A549 (cell line): ENCODE results near the gene MAGI1.

Source experiments
- BHLHE40 ChIP-seq: IDR thresholded peaks from 2 replicates; pipeline ENCODE4 v1.6.1; 2012; ENCODE audit warnings: low read depth, low read length, inconsistent platforms
- CTCF ChIP-seq: fragments of >200 bp; sonication (Bioruptor Twin); formaldehyde crosslinking; IDR thresholded peaks from 3 replicates; pipeline ENCODE4 v1.5.1; 2016
- EP300 ChIP-seq, 2 experiments: fragments of >200 bp; sonication (Bioruptor Twin); formaldehyde crosslinking; IDR thresholded peaks; 2 replicates in 1 of 2; 3 replicates in 1 of 2; pipeline ENCODE4 v1.6.1; 2016 to 2017
- FOSB ChIP-seq: fragments of 250-450 bp; sonication (Bioruptor Pico); IDR thresholded peaks from 2 replicates; pipeline ENCODE4 v1.5.0; 2020; ENCODE audit warnings: mild to moderate bottlenecking, moderate library complexity
- MAFK ChIP-seq: fragments of 450-650 bp; IDR thresholded peaks from 2 replicates; pipeline ENCODE4 v1.6.1; 2014; ENCODE audit not compliant: partially characterized antibody
- RFX5 ChIP-seq: fragments of 450-650 bp; IDR thresholded peaks from 2 replicates; pipeline ENCODE4 v1.7.1; 2014; ENCODE audit warnings: antibody characterized with exemption, mild to moderate bottlenecking, moderate library complexity
- RNF2 ChIP-seq: fragments of 200-600 bp; sonication (generic); IDR thresholded peaks from 2 replicates; pipeline ENCODE4 v1.6.1; 2016; ENCODE audit warnings: low read depth, mild to moderate bottlenecking, antibody characterized with exemption, moderate library complexity, borderline replicate concordance
- SMC3 ChIP-seq: fragments of >200 bp; sonication (Bioruptor Twin); formaldehyde crosslinking; IDR thresholded peaks from 3 replicates; pipeline ENCODE4 v1.6.1; 2018; ENCODE audit warnings: inconsistent platforms
- TF ChIP-seq, protein P1 (sequence below): IDR thresholded peaks from 2 replicates; pipeline ENCODE4 v1.6.1; 2012
- TF ChIP-seq, protein P2 (sequence below): IDR thresholded peaks from 2 replicates; pipeline ENCODE4 v1.6.1; 2012; ENCODE audit warnings: low read depth, borderline replicate concordance

- TF ChIP-seq CTCF = no peak
- no peak for TF ChIP-seq RNF2
- TF ChIP-seq MAFK = no peak
- no peak for TF ChIP-seq FOSB (CRISPR knock-in tag)
- no peak for TF ChIP-seq RFX5
- TF ChIP-seq, protein P1, sequence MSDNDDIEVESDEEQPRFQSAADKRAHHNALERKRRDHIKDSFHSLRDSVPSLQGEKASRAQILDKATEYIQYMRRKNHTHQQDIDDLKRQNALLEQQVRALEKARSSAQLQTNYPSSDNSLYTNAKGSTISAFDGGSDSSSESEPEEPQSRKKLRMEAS = no peak
- TF ChIP-seq BHLHE40 = no peak
- TF ChIP-seq, protein P2, sequence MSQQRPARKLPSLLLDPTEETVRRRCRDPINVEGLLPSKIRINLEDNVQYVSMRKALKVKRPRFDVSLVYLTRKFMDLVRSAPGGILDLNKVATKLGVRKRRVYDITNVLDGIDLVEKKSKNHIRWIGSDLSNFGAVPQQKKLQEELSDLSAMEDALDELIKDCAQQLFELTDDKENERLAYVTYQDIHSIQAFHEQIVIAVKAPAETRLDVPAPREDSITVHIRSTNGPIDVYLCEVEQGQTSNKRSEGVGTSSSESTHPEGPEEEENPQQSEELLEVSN = no peak
- TF ChIP-seq EP300 (IDR thresholded peaks at IDR 0.05) = no peak
- TF ChIP-seq SMC3 = no peak
Observed at GRCh38 chr3:65781594-65781993, 257.1 kb downstream of the MAGI1 start.
